GM18520 (cell line): ENCODE data around the gene SPTSSB.

Experiments used
- ATAC-seq: cut with Tn5 transposase; IDR thresholded peaks from one replicate; pipeline ENCODE4 v1.9.1; 2021; ENCODE audit not compliant: unreplicated experiment

The SPTSSB gene, protein sequence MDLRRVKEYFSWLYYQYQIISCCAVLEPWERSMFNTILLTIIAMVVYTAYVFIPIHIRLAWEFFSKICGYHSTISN

DNA sequence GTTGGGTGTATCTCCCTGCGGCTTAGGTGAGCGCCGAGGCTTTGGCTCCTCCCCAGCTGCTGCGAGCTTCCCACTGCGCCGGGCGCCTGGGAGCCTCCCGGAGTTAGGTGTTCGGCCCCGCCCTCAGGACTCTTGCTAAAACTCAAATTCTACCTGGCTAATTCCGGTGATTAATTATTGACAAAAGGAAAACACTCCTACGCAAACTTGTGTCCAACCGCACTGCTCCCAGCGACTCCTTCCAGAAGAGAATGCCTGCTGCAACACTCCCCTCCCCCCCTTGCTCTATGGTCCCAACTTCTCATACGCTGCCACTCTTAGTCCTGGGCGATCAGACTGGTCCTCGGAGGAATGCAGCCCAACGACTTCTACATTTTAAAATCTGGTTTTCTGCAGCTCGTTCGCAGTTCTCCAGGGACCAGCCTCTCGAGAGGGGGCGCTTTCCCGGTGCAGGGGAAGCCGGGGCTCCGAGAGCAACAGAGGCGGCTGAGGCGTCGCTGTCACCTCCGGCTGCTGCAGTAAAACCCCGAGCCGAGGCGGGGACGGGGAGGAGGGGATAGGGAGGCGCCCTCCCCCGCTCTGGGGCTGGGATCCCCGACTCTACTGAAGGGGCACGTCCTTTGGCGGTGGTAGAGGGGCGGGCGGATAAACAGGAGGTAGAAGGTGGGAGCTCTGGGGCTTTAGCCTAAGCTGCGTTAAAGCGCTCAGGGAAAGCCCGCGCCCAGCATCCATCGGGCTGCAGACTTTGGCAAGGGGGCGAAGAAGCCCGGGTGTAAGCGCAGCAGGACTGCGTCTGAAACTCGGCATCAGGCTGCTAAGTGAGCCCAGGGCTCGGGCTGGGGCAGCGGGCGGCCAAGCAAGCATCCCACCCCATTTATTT, at the start of gene SPTSSB:
Gene SPTSSB, minus strand, starts transcription at position 77 of the 880 bp plus-strand sequence. CDS start 25,194 bp downstream, outside the sequence.
- no peak for ATAC-seq

DNA sequence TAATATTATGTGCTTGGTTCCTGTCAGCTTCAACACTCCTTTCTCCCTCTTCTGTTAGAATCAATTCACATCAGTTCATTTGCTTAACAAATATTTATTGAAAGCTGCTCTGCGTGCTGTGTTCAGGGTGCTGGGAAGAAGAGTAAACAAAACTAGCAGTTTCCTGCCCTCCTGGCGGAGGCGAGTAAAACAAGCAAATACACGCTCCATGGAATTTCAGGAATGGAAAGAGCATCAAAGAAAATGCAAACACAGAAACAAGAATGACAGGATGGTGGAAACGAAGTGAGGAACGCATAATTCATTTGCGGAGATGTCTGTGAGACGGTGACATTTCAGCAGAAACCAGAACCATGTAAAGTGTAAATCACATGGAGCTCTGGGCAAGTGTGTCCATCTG, 49.4 kb upstream of the SPTSSB start:
- no peak for ATAC-seq

GRCh38 chr3:161419555-161420333, 48.4 kb upstream of the SPTSSB start:
- ATAC-seq = no peak

DNA sequence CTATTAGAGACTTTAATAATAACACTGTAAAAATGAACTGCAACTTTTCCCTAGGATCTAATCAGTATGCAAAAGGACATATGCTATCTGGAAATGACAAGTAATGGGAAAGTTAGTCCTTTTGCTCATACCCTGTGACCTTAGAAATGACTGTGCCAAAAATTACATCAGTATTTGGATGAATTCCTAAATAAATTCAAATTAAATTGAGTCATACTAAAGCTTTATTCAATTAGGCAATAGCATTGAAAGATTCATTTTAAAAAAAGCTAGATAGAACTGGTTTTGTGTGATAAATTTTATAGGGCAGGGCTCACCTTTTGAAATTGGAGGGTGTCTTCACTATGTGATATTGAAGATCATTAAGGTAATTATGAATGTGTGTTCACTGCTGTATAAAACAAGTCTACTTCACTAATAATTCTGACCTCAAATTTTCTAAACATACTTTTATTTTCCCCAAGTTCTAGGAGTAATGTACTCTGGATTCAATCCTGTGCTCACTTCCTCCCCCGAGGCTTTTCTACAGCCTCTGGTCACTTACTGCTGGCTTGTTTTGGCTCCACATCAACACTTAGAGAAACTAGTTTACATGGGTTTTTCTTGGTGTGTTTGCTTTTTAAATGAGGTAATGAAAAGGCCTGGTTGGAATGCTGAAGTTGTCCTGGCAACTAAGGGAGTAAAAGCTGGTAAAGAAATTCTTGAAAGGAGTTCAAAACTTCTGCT, 44.4 kb upstream of the SPTSSB start:
- no peak for ATAC-seq

GRCh38 chr3:161414907-161415306, 43.6 kb upstream of the SPTSSB start:
- ATAC-seq = no peak

- no peak for ATAC-seq
These were observed 42.5 kb upstream of the SPTSSB start for GRCh38 chr3:161413855-161414210.

DNA sequence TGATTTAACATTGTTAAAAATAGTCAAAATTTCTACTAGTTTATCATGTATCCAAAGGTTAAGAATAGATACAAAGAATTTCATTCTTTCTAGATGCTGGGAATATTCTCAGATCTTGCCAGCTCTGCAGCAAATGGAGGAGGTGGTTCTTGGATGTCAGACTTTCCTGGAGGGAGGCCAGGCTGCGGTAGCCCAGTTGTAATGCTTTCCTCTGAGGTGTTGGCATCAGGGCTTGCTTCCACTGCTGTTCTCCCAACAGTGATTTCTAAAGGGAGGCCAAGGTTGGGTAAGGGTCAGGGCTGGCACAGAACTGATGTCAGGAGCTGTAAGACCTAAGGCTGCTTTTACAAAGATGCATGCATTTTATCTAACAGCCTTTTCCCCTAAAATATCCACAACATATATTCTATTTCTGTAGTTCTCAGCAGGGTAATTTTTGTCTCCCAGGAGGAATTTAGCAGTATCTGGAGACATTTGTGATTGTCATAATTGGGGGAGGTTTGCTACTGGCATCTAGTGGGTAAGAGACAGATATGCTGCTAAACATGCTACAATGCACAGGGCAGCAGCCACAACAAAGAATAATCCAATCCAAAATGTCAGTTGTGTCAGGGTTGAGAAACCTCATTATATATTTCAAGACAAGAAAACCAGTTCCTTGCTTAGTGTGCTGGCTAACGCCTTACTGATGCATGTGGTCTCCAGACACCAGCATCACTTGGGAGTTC, 42.0 kb upstream of the SPTSSB start:
- no peak for ATAC-seq

DNA sequence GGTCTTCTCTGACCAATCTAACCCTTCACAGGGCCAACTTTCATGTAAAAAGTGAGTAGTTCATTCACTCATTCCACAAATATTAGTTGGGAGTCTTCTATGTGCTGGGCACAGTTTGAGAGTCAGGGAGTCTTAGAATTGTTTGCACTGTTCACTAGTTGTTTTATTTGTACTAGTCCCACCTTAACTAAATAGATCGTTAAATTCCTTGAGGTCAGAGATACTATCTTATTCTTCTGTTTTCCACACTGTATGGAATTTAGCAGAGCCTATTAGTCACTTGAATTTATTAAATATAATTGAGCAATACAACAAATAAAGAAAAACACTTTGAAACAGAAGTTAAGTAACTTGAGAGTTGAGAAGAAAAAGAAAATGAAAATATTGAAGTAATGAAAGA, 40.8 kb upstream of the SPTSSB start:
- no peak for ATAC-seq

DNA sequence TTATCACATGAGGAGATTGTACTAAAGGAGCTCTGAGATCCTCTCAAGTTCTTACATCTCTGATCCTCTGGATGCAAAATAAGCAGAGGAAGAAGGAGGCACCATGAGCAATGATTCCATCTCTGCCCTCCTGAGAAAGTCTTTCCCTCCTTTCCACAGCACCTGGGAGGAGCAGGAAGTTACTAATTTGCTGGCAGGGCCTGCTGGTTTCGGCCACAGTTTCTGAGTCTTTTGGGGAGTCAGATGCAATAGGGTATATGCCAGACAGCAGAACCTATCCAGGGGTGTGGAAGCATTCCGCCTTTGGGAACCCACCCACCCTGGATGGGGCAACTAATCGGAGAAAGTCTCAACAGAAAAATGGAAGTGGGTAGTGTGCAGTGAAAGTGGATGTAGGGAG, 38.5 kb upstream of the SPTSSB start:
- no peak for ATAC-seq

- ATAC-seq = no peak
These were observed 37.8 kb upstream of the SPTSSB start for GRCh38 chr3:161409069-161409468.

DNA sequence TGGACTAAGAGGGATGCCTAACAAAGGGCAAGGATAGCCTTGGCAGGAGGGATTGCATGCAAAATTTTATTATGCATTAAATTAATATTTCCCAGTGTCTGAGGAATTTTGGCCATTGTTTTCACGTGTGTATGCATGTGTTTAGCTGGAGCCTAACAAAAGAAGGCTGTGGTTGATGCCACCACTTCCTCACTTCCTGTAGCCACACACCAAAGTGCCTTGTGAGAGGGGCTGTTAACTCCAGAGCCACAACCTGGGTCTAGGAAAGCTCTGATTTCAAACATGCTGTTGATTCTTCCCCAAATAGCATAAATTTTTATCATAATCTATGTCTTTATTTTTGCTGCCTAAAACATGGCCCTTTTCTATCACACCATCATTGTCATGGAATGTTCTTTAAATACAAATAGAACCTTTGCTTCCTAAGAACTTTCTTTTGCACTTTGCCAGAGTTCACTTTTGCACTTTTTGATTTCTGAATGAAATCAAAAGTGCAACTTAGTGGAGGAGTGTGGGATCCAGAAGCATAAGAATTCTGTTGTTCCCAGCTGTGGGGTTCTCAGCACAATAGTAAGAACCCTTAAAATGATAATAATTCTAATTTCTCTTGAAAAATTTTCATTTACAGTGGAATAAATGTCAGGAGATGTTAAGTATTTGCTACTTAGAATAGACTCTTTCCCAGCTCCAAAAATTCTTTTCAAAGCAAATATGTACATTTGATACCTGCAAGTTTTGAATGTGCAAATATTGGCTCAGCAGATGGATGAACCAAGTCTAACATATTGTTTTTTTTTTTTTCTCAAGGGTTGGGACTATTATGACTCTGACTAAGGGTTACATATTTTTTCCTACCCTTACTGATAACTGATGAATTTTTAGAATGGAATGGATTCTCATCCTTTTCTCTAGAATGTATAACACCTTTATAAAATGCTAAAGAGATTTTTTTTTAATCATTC, 35.6 kb upstream of the SPTSSB start:
- ATAC-seq = no peak

DNA sequence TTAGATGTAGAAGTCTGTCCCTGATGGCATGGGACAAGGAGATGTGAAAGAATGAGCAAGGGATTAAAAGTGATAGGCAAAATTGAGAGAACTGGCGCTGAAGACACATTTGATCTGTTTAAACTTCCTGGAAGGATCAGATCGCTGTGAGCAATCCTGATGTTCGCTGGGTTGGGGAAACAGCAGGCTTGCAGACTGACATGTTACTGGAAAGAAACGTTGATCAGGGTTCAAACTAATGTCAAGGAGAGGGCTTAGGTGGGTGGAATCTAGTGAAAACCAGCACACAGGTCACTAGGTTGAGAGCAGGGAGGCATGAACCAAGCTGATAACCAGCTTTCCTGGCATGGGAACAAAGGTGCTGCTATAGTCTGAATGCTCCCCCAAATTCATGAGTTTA, 34.5 kb upstream of the SPTSSB start:
- no peak for ATAC-seq

DNA sequence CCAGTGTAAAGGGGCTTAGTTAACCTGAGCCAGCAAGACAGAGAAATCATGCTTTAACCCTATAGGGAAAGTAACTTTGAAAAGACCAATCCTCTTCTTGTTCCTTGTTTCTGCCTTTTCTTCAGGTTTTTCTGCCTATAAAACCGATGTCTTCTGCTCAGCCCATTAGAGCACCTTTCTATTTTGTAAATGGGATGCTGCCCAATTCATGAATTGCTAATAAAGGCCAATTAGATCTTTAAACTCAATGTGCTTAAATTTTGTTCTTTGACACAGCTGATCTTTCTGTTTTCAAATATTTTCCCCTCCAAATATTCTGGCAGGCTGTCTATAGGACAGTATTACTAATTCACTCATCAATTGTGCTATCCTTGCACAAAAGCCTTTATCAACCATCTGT, 33.8 kb upstream of the SPTSSB start:
- ATAC-seq = no peak

DNA sequence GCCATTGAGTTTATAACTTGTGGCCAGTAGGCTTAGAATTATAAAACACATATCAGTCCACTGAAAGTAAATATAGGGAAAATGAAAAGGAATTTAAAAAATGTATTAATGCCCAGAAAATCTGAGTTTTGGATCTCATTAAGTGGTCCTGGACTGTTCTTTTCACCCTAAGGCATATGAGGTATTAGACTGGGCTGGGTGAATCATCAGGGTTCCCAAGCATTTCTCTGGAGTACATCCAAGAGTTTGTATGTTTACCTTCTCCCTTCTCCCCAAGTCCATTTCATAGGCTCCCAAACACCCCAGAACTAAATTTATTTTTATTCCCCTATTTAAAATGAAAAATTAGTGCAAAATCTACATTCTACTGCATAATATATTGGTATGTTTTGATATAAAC, 31.9 kb upstream of the SPTSSB start:
- no peak for ATAC-seq

DNA sequence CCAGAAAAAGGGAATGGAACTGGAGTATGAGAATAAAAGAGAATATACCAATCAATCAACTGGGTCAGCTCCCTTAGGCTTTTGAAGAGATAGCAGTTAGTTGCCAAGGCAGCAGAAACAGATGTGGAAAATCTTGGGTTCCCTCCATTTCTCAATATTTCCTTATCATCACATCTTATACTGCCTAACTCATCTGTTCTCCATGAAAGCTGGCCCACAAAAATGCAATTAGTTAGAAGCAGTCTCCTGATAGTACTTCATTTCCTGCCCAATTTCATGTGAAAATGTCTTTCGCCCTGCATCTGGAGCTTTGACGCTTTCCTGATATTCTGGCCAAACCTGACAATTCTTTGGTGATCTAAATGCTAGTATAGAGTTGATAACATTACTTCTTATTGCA, 30.1 kb upstream of the SPTSSB start:
- no peak for ATAC-seq

GRCh38 chr3:161400650-161401049, 29.3 kb upstream of the SPTSSB start:
- ATAC-seq = no peak

DNA sequence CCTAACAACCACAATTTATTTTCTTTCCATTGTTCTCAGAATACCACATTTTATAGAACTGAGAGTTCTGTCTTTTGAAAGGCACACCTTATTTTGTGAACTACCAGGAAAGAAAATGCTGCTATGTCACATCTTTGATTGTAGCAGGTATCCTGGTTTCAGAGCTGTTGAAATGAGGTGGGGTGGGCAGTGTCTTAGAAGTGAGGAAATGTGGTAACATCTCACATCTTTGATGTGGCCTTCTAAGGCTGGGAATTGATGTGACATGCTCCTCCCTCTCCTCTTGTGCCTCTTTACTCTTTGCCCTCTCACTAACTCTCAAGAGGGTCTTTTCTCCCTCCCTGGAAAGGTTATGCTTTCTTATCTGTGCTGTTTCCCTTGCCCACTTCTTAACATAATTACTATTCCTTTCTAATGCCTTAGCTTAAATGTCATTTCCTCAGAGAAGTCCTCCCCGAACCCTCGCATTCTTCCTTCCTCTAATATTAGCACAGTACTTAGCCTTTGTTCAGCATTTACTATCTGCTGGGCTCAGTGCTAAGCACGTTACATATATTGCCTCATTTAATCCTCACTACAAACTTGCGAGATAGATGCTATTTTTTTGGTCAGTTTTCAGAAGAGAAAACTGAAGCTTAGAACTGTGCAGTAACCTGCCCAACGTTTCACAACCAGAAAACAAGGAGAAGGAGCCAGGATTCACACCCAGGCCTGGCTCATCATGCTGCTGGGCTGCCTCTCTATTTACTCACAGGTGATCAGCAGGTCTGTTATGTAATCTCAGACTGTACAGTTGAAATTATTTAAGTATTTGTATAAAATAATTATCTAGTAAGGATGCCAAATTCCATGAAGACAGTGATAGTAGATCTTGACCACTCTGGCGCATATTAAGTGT, 24.0 kb upstream of the SPTSSB start:
- no peak for ATAC-seq

- peak; percentile 61 for ATAC-seq
These were observed 22.5 kb upstream of the SPTSSB start for GRCh38 chr3:161393803-161394202.

DNA sequence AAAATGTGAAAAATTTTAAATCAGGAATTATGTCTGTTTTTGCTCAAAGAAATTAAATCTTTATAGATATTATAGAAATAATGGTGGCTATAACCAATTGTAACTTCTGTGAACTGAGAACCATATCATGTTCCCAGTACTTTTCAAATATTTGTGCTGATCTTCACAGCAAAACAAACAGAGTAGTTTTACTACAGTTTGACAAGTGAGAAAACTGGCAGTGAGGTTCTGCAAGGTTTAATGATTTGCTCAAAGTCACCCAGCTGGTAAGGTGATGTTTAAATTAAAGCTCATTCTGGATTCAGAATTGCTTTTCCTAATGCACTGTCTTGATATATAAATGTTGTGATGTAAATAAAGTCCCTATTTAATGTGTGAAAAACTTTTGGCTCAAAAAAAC, 22.0 kb upstream of the SPTSSB start:
- ATAC-seq = no peak
